Measurements from ENCODE around the gene AMPH.

DNA sequence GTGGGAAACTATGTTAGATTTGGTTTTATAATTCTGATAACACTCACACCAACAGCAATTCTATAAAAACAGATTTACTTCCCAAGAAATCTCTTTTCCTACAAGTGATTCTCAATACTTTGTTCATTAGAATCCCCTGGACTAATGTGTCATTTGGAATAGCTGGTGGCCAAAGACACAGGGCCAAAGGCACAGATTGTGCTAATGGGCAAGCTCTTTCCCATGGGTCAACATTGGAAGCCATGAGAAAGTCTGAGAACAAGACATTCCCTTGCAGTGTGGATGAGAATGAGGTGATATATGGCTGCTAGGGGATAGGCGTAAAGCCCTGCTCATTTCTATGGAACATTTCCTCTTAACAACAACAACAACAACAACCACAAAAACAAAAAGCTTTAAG, 153.8 kb downstream of the AMPH start:
- TF ChIP-seq RAD21 (IDR thresholded peaks at IDR 0.05; ENCODE audit: low read length) (no peak), CTCF (conservative IDR thresholded peaks at IDR 0.05; ENCODE audit: low read depth, low read length) (no peak), USF2 (IDR thresholded peaks at IDR 0.05; ENCODE audit: low read depth, low read length) (no peak), CEBPB (IDR thresholded peaks at IDR 0.05; ENCODE audit: low read depth, low read length) (no peak), POLR2A (IDR thresholded peaks at IDR 0.05; ENCODE audit: low read depth, low read length) (no peak), RFX5 (IDR thresholded peaks at IDR 0.05; ENCODE audit: low read depth, low read length) (no peak), BHLHE40 (IDR thresholded peaks at IDR 0.05; ENCODE audit: low read depth, low read length) (no peak), ELK1 (IDR thresholded peaks at IDR 0.05; ENCODE audit: borderline replicate concordance, low read depth, low read length) (no peak), FOS (IDR thresholded peaks at IDR 0.05; ENCODE audit: low read depth, low read length) (no peak), MXI1 (IDR thresholded peaks at IDR 0.05; ENCODE audit: borderline replicate concordance, low read depth, low read length) (no peak), CHD1 (IDR thresholded peaks at IDR 0.05; ENCODE audit: low read depth, low read length) (no peak), RCOR1 (IDR thresholded peaks at IDR 0.05; ENCODE audit: insufficient replicate concordance, low read length) (no peak), MAFK (IDR thresholded peaks at IDR 0.05; ENCODE audit: low read depth, low read length) (no peak), NFE2L2 (IDR thresholded peaks at IDR 0.05; ENCODE audit: low read depth, low read length) (no peak)
